SU-DHL-6 (cell line): ENCODE results near the gene NFE2L1.
"Not testable (repeated sequence)": the region's sequence is repeated elsewhere in the genome, so short reads cannot be mapped to it uniquely, and the experiment has no call there.

Experiments
- H2AFZ ChIP-seq: fragments of 200-600 bp; sonication (generic); 2 replicates; pipeline ENCODE4 v1.6.1; 2014; ENCODE audit warnings: low read depth, mild to moderate bottlenecking, moderate library complexity, mixed read lengths, antibody characterized with exemption, low read length; ENCODE audit not compliant: severe bottlenecking
- H3F3A ChIP-seq: fragments of 200-600 bp; shearing (Covaris generic); 2 replicates; pipeline ENCODE4 v1.6.0; 2016; ENCODE audit warnings: antibody characterized with exemption, mild to moderate bottlenecking; ENCODE audit not compliant: insufficient read depth
- H3K27ac ChIP-seq: fragments of 200-600 bp; sonication (generic); 2 replicates; pipeline ENCODE4 v1.5.1; 2016; ENCODE audit warnings: low read depth, mild to moderate bottlenecking, low read length, moderate library complexity, mixed read lengths
- H3K27me3 ChIP-seq: fragments of 200-600 bp; sonication (generic), shearing (Covaris generic); 2 replicates; pipeline ENCODE4 v1.6.0; 2014; ENCODE audit warnings: mild to moderate bottlenecking, low read length
- H3K36me3 ChIP-seq: fragments of 200-600 bp; sonication (generic); 2 replicates; pipeline ENCODE4 v1.6.1; 2014; ENCODE audit warnings: mild to moderate bottlenecking, low read length, mixed read lengths
- H3K4me2 ChIP-seq: fragments of 300-600, 200-600 bp; shearing (Covaris generic), sonication (generic); 2 replicates; pipeline ENCODE4 v1.6.0; 2014; ENCODE audit warnings: low read length, low read depth, mild to moderate bottlenecking; ENCODE audit not compliant: poor library complexity, severe bottlenecking
- H3K4me3 ChIP-seq: fragments of 200-600 bp; sonication (generic); 2 replicates; pipeline ENCODE4 v1.5.1; 2014; ENCODE audit warnings: antibody characterized with exemption, low read length, mild to moderate bottlenecking, mixed read lengths; ENCODE audit not compliant: insufficient read depth, poor library complexity, severe bottlenecking
- H3K79me2 ChIP-seq: fragments of 200-600 bp; sonication (generic); 2 replicates; pipeline ENCODE4 v1.6.1; 2014; ENCODE audit warnings: mild to moderate bottlenecking, low read length, moderate library complexity; ENCODE audit not compliant: insufficient read depth
- H3K9ac ChIP-seq: fragments of 200-600 bp; sonication (generic); 2 replicates; pipeline ENCODE4 v1.7.0; 2014; ENCODE audit warnings: mild to moderate bottlenecking, low read length
- H3K9me2 ChIP-seq: fragments of 200-600 bp; sonication (generic); replicated peaks from 2 replicates; pipeline ENCODE4 v1.6.1; 2014; ENCODE audit warnings: low read length; ENCODE audit not compliant: insufficient read depth
- H3K9me3 ChIP-seq: fragments of 200-600 bp; sonication (generic); 2 replicates; pipeline ENCODE4 v1.6.1; 2014; ENCODE audit warnings: low read length, mixed read lengths; ENCODE audit not compliant: insufficient read depth
- H4K20me1 ChIP-seq: fragments of 200-600 bp; sonication (generic); 2 replicates; pipeline ENCODE4 v1.6.1; 2014; ENCODE audit warnings: low read depth, mild to moderate bottlenecking, antibody characterized with exemption, low read length, moderate library complexity, mixed read lengths
- CTCF ChIP-seq: fragments of 200-600 bp; sonication (generic); IDR thresholded peaks from one replicate; pipeline ENCODE4 v1.5.1; 2017; ENCODE audit warnings: antibody characterized with exemption, mild to moderate bottlenecking, low read length, moderate library complexity; ENCODE audit not compliant: insufficient read depth, poor library complexity, severe bottlenecking
- EZH2phosphoT487 ChIP-seq: fragments of 200-600 bp; sonication (generic), shearing (Covaris generic); conservative IDR thresholded peaks from 2 replicates; pipeline ENCODE4 v1.6.1; 2018; ENCODE audit warnings: mild to moderate bottlenecking, antibody characterized with exemption, low read length, moderate library complexity, mixed read lengths

NFE2L1 gene

GRCh38 chr17:48013876-48014594 is 34.1 kb upstream of the NFE2L1 start:
- no peak overlapping the region for H2AFZ ChIP-seq
- no peaks in the 10 kb centered on the region for H3K9me3 ChIP-seq
- H3K27me3 ChIP-seq: no peaks in the 10 kb centered on the region
- H3K9me2 ChIP-seq: no peaks in the 10 kb centered on the region
- H4K20me1 ChIP-seq: no peaks in the 10 kb centered on the region
- no peaks in the 10 kb centered on the region for H3K36me3 ChIP-seq
- no peaks in the 10 kb centered on the region for H3K79me2 ChIP-seq
- no peak overlapping the region for H3K9ac ChIP-seq
- H3K4me2 ChIP-seq: no peak overlapping the region
- no peak overlapping the region for H3K4me3 ChIP-seq
- no peak overlapping the region for H3K27ac ChIP-seq
- TF ChIP-seq CTCF (no peak), EZH2phosphoT487 (no peak)
- 0 out of 2 replicates have a peak, but pooled peaks cover 3% of the 10 kb centered on the region for H3F3A ChIP-seq

- Histone ChIP-seq H3K4me2 (no peak overlapping the region), H3K27ac (no peak overlapping the region), H3K9ac (no peak overlapping the region), H3K79me2 (no peaks in the 10 kb centered on the region), H3K9me2 (no peaks in the 10 kb centered on the region), H3F3A (0 out of 2 replicates have a peak, but pooled peaks cover 3% of the 10 kb centered on the region), H3K9me3 (no peaks in the 10 kb centered on the region), H3K36me3 (no peaks in the 10 kb centered on the region), H2AFZ (no peak overlapping the region), H3K4me3 (no peak overlapping the region), H4K20me1 (no peaks in the 10 kb centered on the region), H3K27me3 (no peaks in the 10 kb centered on the region)
- TF ChIP-seq CTCF: no peak
- TF ChIP-seq EZH2phosphoT487: no peak
Measured at GRCh38 chr17:48014595-48015111, 33.5 kb upstream of the NFE2L1 start.

- H3K79me2 ChIP-seq: no peaks in the 10 kb centered on the region
Measured at GRCh38 chr17:48016112-48016511, 32.0 kb upstream of the NFE2L1 start.

GRCh38 chr17:48017817-48018158 is 30.4 kb upstream of the NFE2L1 start:
- not testable (repeated sequence) for H3K9me3 ChIP-seq, H3K27ac ChIP-seq, H3K4me2 ChIP-seq, H3K9ac ChIP-seq, H3K36me3 ChIP-seq, H4K20me1 ChIP-seq, H3K79me2 ChIP-seq, H3F3A ChIP-seq, H3K4me3 ChIP-seq, H3K9me2 ChIP-seq, H2AFZ ChIP-seq, H3K27me3 ChIP-seq

More at GRCh38 chr17:48016112-48016511, 32.0 kb upstream of the NFE2L1 start:
- Histone ChIP-seq H3K36me3 (no peaks in the 10 kb centered on the region), H3F3A (0 out of 2 replicates have a peak, but pooled peaks cover under 1% of the 10 kb centered on the region), H3K27ac (no peak overlapping the region), H3K9ac (no peak overlapping the region), H4K20me1 (no peaks in the 10 kb centered on the region), H3K9me2 (no peaks in the 10 kb centered on the region), H3K9me3 (no peaks in the 10 kb centered on the region), H2AFZ (no peak overlapping the region), H3K27me3 (no peaks in the 10 kb centered on the region), H3K4me3 (no peak overlapping the region), H3K4me2 (no peak overlapping the region)
- TF ChIP-seq EZH2phosphoT487 (no peak), CTCF (no peak)
